ENCODE data around the gene TM4SF20. TPM values are rescaled to one million over a fixed set of nuclear protein-coding genes. Genes with fewer than 3 reads are reported as not detected.
"Not testable (repeated sequence)": the region's sequence is repeated elsewhere in the genome, so short reads cannot be mapped to it uniquely, and the experiment has no call there.

The TM4SF20 gene
- total and polyA plus RNA-seq, 3 experiments from 2014 or later = not detected

- H3K4me1 ChIP-seq (ENCODE audit: insufficient read depth, low read length) = no peaks in the 10 kb centered on the region
- no peaks in the 10 kb centered on the region for H3K27me3 ChIP-seq (ENCODE audit: insufficient read depth, low read length, poor library complexity, severe bottlenecking)
- no peak for DNase-seq
- H3K27ac ChIP-seq (ENCODE audit: low read depth, low read length) = no peak overlapping the region
- H3K4me3 ChIP-seq (ENCODE audit: low read length) = no peak overlapping the region
- H3K4me3 Mint-ChIP-seq = no peak overlapping the region
- H3K27me3 Mint-ChIP-seq = peaks cover 5 to 7% of the 10 kb centered on the region in 2 donors
- no peak overlapping the region for H3K27ac Mint-ChIP-seq
- peaks cover 0 to 1% (median 0%) of the 10 kb centered on the region in 5 donors for H3K9me3 Mint-ChIP-seq
- no peaks in the 10 kb centered on the region for H3K9me3 ChIP-seq (ENCODE audit: low read length)
- no peaks in the 10 kb centered on the region for H3K36me3 ChIP-seq (ENCODE audit: insufficient read depth, low read length)
- ChIA-PET POLR2A (no interaction called here), CTCF (no interaction called here)
- H3K36me3 Mint-ChIP-seq = no peaks in the 10 kb centered on the region
- H3K4me1 Mint-ChIP-seq = peaks cover 0 to 7% (median 0%) of the 10 kb centered on the region in 3 donors
Measured at GRCh38 chr2:227390468-227391256, 11.6 kb upstream of the TM4SF20 start.

DNA sequence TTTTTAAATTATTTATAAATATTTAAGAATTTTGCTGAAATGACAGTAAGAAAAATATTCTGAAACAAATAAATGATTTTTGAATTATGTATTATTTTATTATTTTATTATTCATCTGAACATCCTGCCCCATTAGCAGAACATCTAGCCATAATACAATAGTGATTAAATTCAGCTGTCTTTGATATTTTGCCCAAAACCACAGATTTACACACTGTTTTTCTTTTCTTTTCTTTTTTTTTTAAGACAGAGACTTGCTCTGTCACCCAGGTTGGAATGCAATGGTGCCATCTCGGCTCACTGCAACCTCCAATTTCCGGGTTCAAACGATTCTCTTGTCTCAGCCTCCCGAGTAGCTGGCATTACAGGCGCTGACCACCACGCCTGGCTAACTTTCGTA, 10.6 kb upstream of the TM4SF20 start:
- Histone ChIP-seq H3K9me3 (ENCODE audit: low read length) (no peaks in the 10 kb centered on the region), H3K27ac (ENCODE audit: low read depth, low read length) (no peak overlapping the region), H3K4me1 (ENCODE audit: insufficient read depth, low read length) (no peaks in the 10 kb centered on the region), H3K36me3 (ENCODE audit: insufficient read depth, low read length) (no peaks in the 10 kb centered on the region), H3K4me3 (ENCODE audit: low read length) (no peak overlapping the region), H3K27me3 (ENCODE audit: insufficient read depth, low read length, poor library complexity, severe bottlenecking) (no peaks in the 10 kb centered on the region)
- no peak overlapping the region for H3K27ac Mint-ChIP-seq
- H3K4me3 Mint-ChIP-seq = no peak overlapping the region
- ChIA-PET POLR2A (no interaction called here), CTCF (no interaction called here)
- peaks cover 0 to 7% (median 0%) of the 10 kb centered on the region in 3 donors for H3K4me1 Mint-ChIP-seq
- peaks cover 7 to 8% of the 10 kb centered on the region in 2 donors for H3K27me3 Mint-ChIP-seq
- H3K36me3 Mint-ChIP-seq = no peaks in the 10 kb centered on the region
- peaks cover 0 to 1% (median 0%) of the 10 kb centered on the region in 5 donors for H3K9me3 Mint-ChIP-seq
- no peak for DNase-seq

DNA sequence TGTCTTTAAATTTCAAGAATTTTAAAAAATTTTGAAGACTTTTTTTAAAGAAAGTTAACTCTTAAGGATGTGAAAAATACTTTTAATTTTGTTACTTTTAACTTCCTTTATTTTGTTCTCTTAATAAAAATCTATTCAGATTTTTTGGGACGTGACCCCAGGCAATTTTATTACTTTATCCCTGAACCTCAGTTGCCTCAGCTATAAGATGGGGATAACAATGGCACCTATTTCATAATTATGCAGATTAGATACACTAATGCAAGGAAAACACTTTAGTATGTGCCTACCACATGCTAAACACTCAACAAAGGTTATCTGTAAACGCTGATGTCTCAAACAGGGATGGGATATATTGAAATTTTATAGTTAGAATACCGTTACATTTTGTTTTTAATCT, 10.1 kb upstream of the TM4SF20 start:
- no peaks in the 10 kb centered on the region for H3K36me3 ChIP-seq (ENCODE audit: insufficient read depth, low read length)
- peaks cover 7 to 11% of the 10 kb centered on the region in 2 donors for H3K27me3 Mint-ChIP-seq
- H3K27ac Mint-ChIP-seq = no peak overlapping the region
- CTCF ChIA-PET = no interaction called here
- no peaks in the 10 kb centered on the region for H3K36me3 Mint-ChIP-seq
- H3K4me3 ChIP-seq (ENCODE audit: low read length) = no peak overlapping the region
- POLR2A ChIA-PET = no interaction called here
- no peaks in the 10 kb centered on the region for H3K27me3 ChIP-seq (ENCODE audit: insufficient read depth, low read length, poor library complexity, severe bottlenecking)
- no peak overlapping the region for H3K27ac ChIP-seq (ENCODE audit: low read depth, low read length)
- H3K9me3 ChIP-seq (ENCODE audit: low read length) = no peaks in the 10 kb centered on the region
- peaks cover 0 to 7% (median 0%) of the 10 kb centered on the region in 3 donors for H3K4me1 Mint-ChIP-seq
- no peak overlapping the region for H3K4me3 Mint-ChIP-seq
- no peak for DNase-seq
- peaks cover 0 to 1% (median 0%) of the 10 kb centered on the region in 5 donors for H3K9me3 Mint-ChIP-seq
- no peaks in the 10 kb centered on the region for H3K4me1 ChIP-seq (ENCODE audit: insufficient read depth, low read length)

- POLR2A ChIA-PET = no interaction called here
- Mint-ChIP-seq H3K27ac (no peak overlapping the region), H3K9me3 (peaks cover 0 to 1% (median 0%) of the 10 kb centered on the region in 5 donors), H3K4me1 (peaks cover 0 to 7% (median 0%) of the 10 kb centered on the region in 3 donors), H3K4me3 (no peak overlapping the region), H3K27me3 (peaks cover 7 to 15% of the 10 kb centered on the region in 2 donors), H3K36me3 (no peaks in the 10 kb centered on the region)
- Histone ChIP-seq H3K4me3 (ENCODE audit: low read length) (no peak overlapping the region), H3K9me3 (ENCODE audit: low read length) (no peaks in the 10 kb centered on the region), H3K27me3 (ENCODE audit: insufficient read depth, low read length, poor library complexity, severe bottlenecking) (no peaks in the 10 kb centered on the region), H3K4me1 (ENCODE audit: insufficient read depth, low read length) (no peaks in the 10 kb centered on the region), H3K36me3 (ENCODE audit: insufficient read depth, low read length) (no peaks in the 10 kb centered on the region), H3K27ac (ENCODE audit: low read depth, low read length) (no peak overlapping the region)
- CTCF ChIA-PET = no interaction called here
- DNase-seq = no peak
Measured at GRCh38 chr2:227388537-227389011, 9.5 kb upstream of the TM4SF20 start.

GRCh38 chr2:227387583-227387982, 8.5 kb upstream of the TM4SF20 start, which contains the start of gene SCYGR1:
SCYGR1 (minus strand) TSS chr2:227387949; CDS start chr2:227387949, 0 bp downstream.
- H3K9me3 Mint-ChIP-seq; H3K36me3 ChIP-seq (ENCODE audit: insufficient read depth, low read length); H3K36me3 Mint-ChIP-seq; H3K9me3 ChIP-seq (ENCODE audit: low read length); DNase-seq; H3K27me3 ChIP-seq (ENCODE audit: insufficient read depth, low read length, poor library complexity, severe bottlenecking); H3K4me3 ChIP-seq (ENCODE audit: low read length); H3K4me3 Mint-ChIP-seq; CTCF ChIA-PET; POLR2A ChIA-PET; H3K4me1 ChIP-seq (ENCODE audit: insufficient read depth, low read length); H3K4me1 Mint-ChIP-seq; H3K27ac ChIP-seq (ENCODE audit: low read depth, low read length): not testable (repeated sequence)
- H3K27me3 Mint-ChIP-seq = peaks cover 7 to 19% of the 10 kb centered on the region in 2 donors
- peak within 1 kb of the TSS in 1 of 8 donors; percentile 47 for H3K27ac Mint-ChIP-seq

DNA sequence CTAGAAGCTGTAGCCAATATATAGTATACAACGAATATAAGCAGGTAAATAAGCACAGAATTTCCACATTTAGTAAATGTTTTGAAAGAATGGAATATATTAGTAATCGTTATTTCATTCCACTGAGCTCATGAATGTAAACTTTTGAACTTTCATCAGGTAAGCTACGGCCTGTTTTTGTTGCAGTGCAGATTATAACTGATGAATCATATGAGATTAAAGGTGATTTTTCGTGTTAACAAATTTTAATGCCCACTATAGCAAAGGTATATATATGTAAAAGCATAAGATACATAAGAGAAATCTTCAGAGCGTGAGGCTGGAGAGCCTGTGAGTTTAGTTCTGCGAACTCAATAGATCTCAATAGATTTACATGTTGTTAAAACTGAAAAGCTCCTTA, 7.5 kb upstream of the TM4SF20 start:
- H3K27me3 Mint-ChIP-seq = peaks cover 7 to 19% of the 10 kb centered on the region in 2 donors
- DNase-seq = no peak
- H3K36me3 Mint-ChIP-seq = no peaks in the 10 kb centered on the region
- no peak overlapping the region for H3K27ac Mint-ChIP-seq
- POLR2A ChIA-PET = interaction anchor here (0.6 kb wide), 1 partner anchor 12 kb away, joined by 3 read pairs; no protein-coding TSS in a partner anchor
- peaks cover 0 to 7% (median 0%) of the 10 kb centered on the region in 3 donors for H3K4me1 Mint-ChIP-seq
- Histone ChIP-seq H3K9me3 (ENCODE audit: low read length) (no peaks in the 10 kb centered on the region), H3K4me3 (ENCODE audit: low read length) (no peak overlapping the region), H3K4me1 (ENCODE audit: insufficient read depth, low read length) (no peaks in the 10 kb centered on the region), H3K27ac (ENCODE audit: low read depth, low read length) (no peak overlapping the region), H3K27me3 (ENCODE audit: insufficient read depth, low read length, poor library complexity, severe bottlenecking) (no peaks in the 10 kb centered on the region), H3K36me3 (ENCODE audit: insufficient read depth, low read length) (no peaks in the 10 kb centered on the region)
- peaks cover 0 to 1% (median 0%) of the 10 kb centered on the region in 5 donors for H3K9me3 Mint-ChIP-seq
- CTCF ChIA-PET = interaction anchor here (1.0 kb wide), 1 partner anchor 19 kb away, joined by 3 read pairs; no protein-coding TSS in a partner anchor
- no peak overlapping the region for H3K4me3 Mint-ChIP-seq

- no peak overlapping the region for H3K27ac ChIP-seq (ENCODE audit: low read depth, low read length)
- H3K9me3 Mint-ChIP-seq = peaks cover 0 to 1% (median 0%) of the 10 kb centered on the region in 5 donors
- POLR2A ChIA-PET = no interaction called here
- no peaks in the 10 kb centered on the region for H3K9me3 ChIP-seq (ENCODE audit: low read length)
- H3K27ac Mint-ChIP-seq = no peak overlapping the region
- H3K36me3 Mint-ChIP-seq = no peaks in the 10 kb centered on the region
- CTCF ChIA-PET = interaction anchor here (1.5 kb wide), 1 partner anchor 35 kb away, joined by 3 read pairs; no protein-coding TSS in a partner anchor
- H3K4me1 ChIP-seq (ENCODE audit: insufficient read depth, low read length) = no peaks in the 10 kb centered on the region
- H3K27me3 ChIP-seq (ENCODE audit: insufficient read depth, low read length, poor library complexity, severe bottlenecking) = no peaks in the 10 kb centered on the region
- H3K4me3 Mint-ChIP-seq = no peak overlapping the region
- peaks cover 0 to 7% (median 0%) of the 10 kb centered on the region in 3 donors for H3K4me1 Mint-ChIP-seq
- no peak for DNase-seq
- H3K4me3 ChIP-seq (ENCODE audit: low read length) = no peak overlapping the region
- no peaks in the 10 kb centered on the region for H3K36me3 ChIP-seq (ENCODE audit: insufficient read depth, low read length)
- peaks cover 1 to 34% of the 10 kb centered on the region in 2 donors for H3K27me3 Mint-ChIP-seq
Measured at GRCh38 chr2:227383686-227384085, 4.6 kb upstream of the TM4SF20 start.

- peaks cover 1 to 46% of the 10 kb centered on the region in 2 donors for H3K27me3 Mint-ChIP-seq
- H3K4me3 Mint-ChIP-seq; H3K4me1 Mint-ChIP-seq; H3K4me1 ChIP-seq (ENCODE audit: insufficient read depth, low read length); H3K4me3 ChIP-seq (ENCODE audit: low read length); H3K9me3 Mint-ChIP-seq; H3K36me3 Mint-ChIP-seq; H3K27ac ChIP-seq (ENCODE audit: low read depth, low read length); H3K27me3 ChIP-seq (ENCODE audit: insufficient read depth, low read length, poor library complexity, severe bottlenecking); H3K27ac Mint-ChIP-seq; H3K36me3 ChIP-seq (ENCODE audit: insufficient read depth, low read length); DNase-seq; POLR2A ChIA-PET; H3K9me3 ChIP-seq (ENCODE audit: low read length); CTCF ChIA-PET: not testable (repeated sequence)
Measured at GRCh38 chr2:227382241-227382835, 3.2 kb upstream of the TM4SF20 start.

Data from CD8-positive, alpha-beta memory T cell (primary cell).